Measurements from ENCODE around the gene WIZ. TPM values are rescaled to one million over a fixed set of nuclear protein-coding genes. Genes with fewer than 3 reads are reported as not detected.

Gene WIZ
- total RNA-seq: 6.2 and 17.6 TPM in 2 replicates

GRCh38 chr19:15449620-15450527 lies at the start of gene WIZ:
WIZ (minus strand) TSS chr19:15449956; CDS start chr19:15448307, 1,649 bp downstream.

GRCh38 chr19:15479391-15480345 lies 29.9 kb upstream of the WIZ start, which contains the start of gene PGLYRP2:
PGLYRP2 (minus strand) TSS chr19:15479501; CDS start chr19:15479371, 130 bp downstream.

DNA sequence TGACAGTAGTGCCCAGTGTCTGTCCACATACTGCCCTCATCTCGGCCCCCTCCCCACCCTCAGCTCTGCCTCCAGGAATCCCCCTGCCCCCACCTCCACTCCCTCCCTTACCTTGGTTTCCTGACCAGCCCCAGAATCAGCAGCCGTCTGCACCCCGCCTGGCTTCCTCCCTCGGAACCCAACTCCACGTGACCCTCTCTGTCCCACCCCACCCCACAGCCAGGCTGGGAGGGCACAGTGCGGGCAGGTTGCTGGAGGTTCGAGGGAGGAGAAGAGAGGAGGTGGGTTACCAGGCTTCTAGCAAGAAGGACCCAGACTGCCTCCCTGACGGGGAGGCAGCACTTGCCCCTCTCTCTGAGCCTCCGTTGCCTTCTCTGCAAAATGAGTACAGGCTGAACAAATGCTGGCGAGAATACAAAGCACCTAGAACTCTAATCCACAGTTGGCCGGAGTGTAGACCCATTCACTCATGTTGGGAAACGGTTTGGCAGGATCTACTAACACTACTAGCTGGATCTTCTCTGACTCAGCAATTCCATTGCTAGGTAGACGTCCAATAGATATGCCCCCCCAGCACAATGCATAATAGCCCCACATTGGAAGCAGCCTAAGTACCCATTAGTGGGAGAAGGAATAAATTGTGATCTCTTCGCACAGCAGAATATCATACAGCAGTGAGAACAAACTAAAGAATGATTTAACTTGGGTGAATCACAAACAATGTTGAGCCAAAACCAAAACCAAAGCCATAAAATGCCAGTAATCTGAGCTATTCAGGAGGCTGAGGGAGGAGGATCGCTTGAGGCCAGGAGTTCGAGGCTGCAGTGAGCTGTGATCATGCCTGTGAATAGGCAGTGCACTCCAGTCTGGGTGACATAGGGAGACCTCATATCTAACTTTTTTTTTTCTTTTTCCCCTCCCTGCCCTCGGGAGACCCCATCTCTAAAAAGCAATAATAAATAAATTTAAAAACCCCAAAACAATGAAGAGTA lies 14.9 kb upstream of the WIZ start, which contains the start of gene RASAL3:
Gene RASAL3, minus strand, starts transcription at position 151 of the 992 bp plus-strand sequence. CDS start 186 bp downstream, outside the sequence.

GRCh38 chr19:15418579-15419412 lies 31.0 kb downstream of the WIZ start, which contains the start of gene AKAP8L:
AKAP8L (minus strand) TSS chr19:15418988; CDS start chr19:15418923, 65 bp downstream.

GRCh38 chr19:15379083-15379998 lies 70.4 kb downstream of the WIZ start, which contains the start of gene AKAP8:
AKAP8 (minus strand) TSS chr19:15379787; CDS start chr19:15379731, 56 bp downstream.

Other genes with a start within 250 kb of the WIZ start
- 66.0 and 251 TPM in 2 replicates for gene NOTCH3, start 249.0 kb downstream of the WIZ start, total RNA-seq
- gene EPHX3, start 217.5 kb downstream of the WIZ start, total RNA-seq: 1.00 and 1.0 TPM in 2 replicates
- gene BRD4, start 117.4 kb downstream of the WIZ start, total RNA-seq: 12.3 and 37.7 TPM in 2 replicates
- 15.0 and 15.1 TPM in 2 replicates for gene AKAP8, start 70.2 kb downstream of the WIZ start, total RNA-seq
- gene AKAP8L, start 31.0 kb downstream of the WIZ start, total RNA-seq: 71.4 and 90.1 TPM in 2 replicates
- gene RASAL3, start 14.6 kb upstream of the WIZ start, total RNA-seq: not detected in 2 replicates
- not detected in 2 replicates for gene PGLYRP2, start 29.5 kb upstream of the WIZ start, total RNA-seq
- gene CYP4F22, start 58.6 kb upstream of the WIZ start, total RNA-seq: under 0.01 TPM in 1 of 2 replicates, not detected in the other
- not detected in 2 replicates for gene CYP4F8, start 165.3 kb upstream of the WIZ start, total RNA-seq
- gene CYP4F3, start 190.9 kb upstream of the WIZ start, total RNA-seq: 1.0 and 1.4 TPM in 2 replicates
- 0.34 and 2.3 TPM in 2 replicates for gene CYP4F12, start 223.1 kb upstream of the WIZ start, total RNA-seq

All from nasal cavity respiratory epithelium epithelial cell of viscerocranial mucosa (primary cell).